HEK293 (cell line): ENCODE data around the gene PRSS56.

Source experiments
- CTCF ChIA-PET: fragments of 350-600 bp; formaldehyde crosslinking; extraction: SDS; loops from one replicate; lab custom pipeline; 2021; ENCODE audit warnings: antibody characterized with exemption; lab: Yijun Ruan, JAX
- POLR2A ChIA-PET: fragments of 300-600 bp; formaldehyde crosslinking; extraction: SDS; loops from one replicate; lab custom pipeline; 2020; ENCODE audit warnings: antibody characterized with exemption, inconsistent platforms; lab: Yijun Ruan, JAX
- H3K27ac ChIP-seq: fragments of 200-500 bp; sonication (Bioruptor generic); 2 replicates; pipeline ENCODE4 v1.5.1; 2014; ENCODE audit warnings: low read depth, low read length, control low read depth, inconsistent platforms; ENCODE audit errors: extremely low read depth
- H3K36me3 ChIP-seq, 2 experiments: fragments of 200-500 bp in 1 of 2; sonication (Bioruptor generic) in 1 of 2; 1 replicate in 1 of 2; 2 replicates in 1 of 2; pipeline ENCODE4 v1.5.1; 2014 to 2017; ENCODE audit warnings: inconsistent platforms in 2 of 2, low read length in 2 of 2; ENCODE audit not compliant: control insufficient read depth in 2 of 2, insufficient read depth in 1 of 2
- H3K4me1 ChIP-seq: fragments of 200-500 bp; sonication (Bioruptor generic); 2 replicates; pipeline ENCODE4 v1.5.1; 2014; ENCODE audit warnings: mild to moderate bottlenecking, low read length, inconsistent platforms; ENCODE audit not compliant: control insufficient read depth, insufficient read depth
- H3K4me3 ChIP-seq: 2 replicates; pipeline ENCODE4 v1.5.1; 2011; ENCODE audit warnings: low read depth, mild to moderate bottlenecking, control low read depth, low read length, moderate library complexity
- H3K9me3 ChIP-seq: fragments of 200-500 bp; sonication (Bioruptor generic); 2 replicates; pipeline ENCODE4 v1.5.1; 2014; ENCODE audit warnings: low read depth, low read length, inconsistent platforms; ENCODE audit not compliant: control insufficient read depth, insufficient read depth
- GLI4 ChIP-seq: fragments of 450-650 bp; formaldehyde crosslinking; IDR thresholded peaks from 2 replicates; pipeline ENCODE4 v1.5.1; 2016; ENCODE audit warnings: missing biosample characterization, missing genetic modification characterization
- GLIS1 ChIP-seq: fragments of 450-650 bp; formaldehyde crosslinking; IDR thresholded peaks from 2 replicates; pipeline ENCODE4 v1.5.1; 2016; ENCODE audit warnings: missing biosample characterization, missing genetic modification characterization
- GLIS2 ChIP-seq: fragments of 450-650 bp; formaldehyde crosslinking; IDR thresholded peaks from 2 replicates; pipeline ENCODE4 v1.5.1; 2016; ENCODE audit warnings: missing biosample characterization, missing genetic modification characterization
- HOXC10 ChIP-seq: sonication (generic); formaldehyde crosslinking; IDR thresholded peaks from 2 replicates; pipeline ENCODE4 v1.8.1; 2023; ENCODE audit warnings: mild to moderate bottlenecking, missing genetic modification reagents
- IKZF3 ChIP-seq: fragments of 450-650 bp; IDR thresholded peaks from 2 replicates; pipeline ENCODE4 v1.5.0; 2018; ENCODE audit warnings: missing biosample characterization, mild to moderate bottlenecking, missing genetic modification characterization, moderate library complexity
- KLF1 ChIP-seq: fragments of 450-650 bp; formaldehyde crosslinking; IDR thresholded peaks from 2 replicates; pipeline ENCODE4 v1.5.1; 2016; ENCODE audit warnings: missing biosample characterization, missing genetic modification characterization
- KLF16 ChIP-seq: fragments of 450-650 bp; formaldehyde crosslinking; IDR thresholded peaks from 2 replicates; pipeline ENCODE4 v1.5.1; 2017; ENCODE audit warnings: missing biosample characterization, missing genetic modification characterization
- RBAK ChIP-seq: fragments of 450-650 bp; formaldehyde crosslinking; IDR thresholded peaks from 2 replicates; pipeline ENCODE4 v1.5.1; 2016; ENCODE audit warnings: missing biosample characterization, missing genetic modification characterization
- ZBTB17 ChIP-seq: fragments of 450-650 bp; formaldehyde crosslinking; IDR thresholded peaks from 2 replicates; pipeline ENCODE4 v1.5.1; 2016; ENCODE audit warnings: missing biosample characterization, missing genetic modification characterization
- ZNF155 ChIP-seq: fragments of 450-650 bp; formaldehyde crosslinking; IDR thresholded peaks from 2 replicates; pipeline ENCODE4 v1.5.1; 2016; ENCODE audit warnings: missing biosample characterization, missing genetic modification characterization
- ZNF2 ChIP-seq: fragments of 450-650 bp; formaldehyde crosslinking; IDR thresholded peaks from 2 replicates; pipeline ENCODE4 v1.5.1; 2016; ENCODE audit warnings: missing biosample characterization, missing genetic modification characterization
- ZNF266 ChIP-seq: fragments of 450-650 bp; formaldehyde crosslinking; IDR thresholded peaks from 2 replicates; pipeline ENCODE4 v1.5.1; 2016; ENCODE audit warnings: missing biosample characterization, missing genetic modification characterization, low read depth
- ZNF274 ChIP-seq, 2 experiments: fragments of 200-500 bp in 1 of 2; fragments of 450-650 bp in 1 of 2; sonication (Bioruptor generic) in 1 of 2; formaldehyde crosslinking in 1 of 2; IDR thresholded peaks; 2 replicates each; pipeline versions ENCODE4 v1.5.1 to v1.6.1; 2014 to 2016; ENCODE audit warnings: borderline replicate concordance in 1 of 2, inconsistent platforms in 1 of 2, low read length in 1 of 2, missing biosample characterization in 1 of 2, missing genetic modification characterization in 1 of 2
- ZNF596 ChIP-seq: fragments of 450-650 bp; IDR thresholded peaks from 2 replicates; pipeline ENCODE4 v1.5.0; 2018; ENCODE audit warnings: missing biosample characterization, mild to moderate bottlenecking, missing genetic modification characterization, moderate library complexity
- ZNF791 ChIP-seq: fragments of 450-650 bp; formaldehyde crosslinking; IDR thresholded peaks from 2 replicates; pipeline ENCODE4 v1.5.1; 2016; ENCODE audit warnings: missing biosample characterization, missing genetic modification characterization
- ZNF843 ChIP-seq: fragments of 450-650 bp; formaldehyde crosslinking; IDR thresholded peaks from 2 replicates; pipeline ENCODE4 v1.5.1; 2016; ENCODE audit warnings: missing biosample characterization, missing genetic modification characterization
- TF ChIP-seq, protein P1 (sequence below): fragments of 450-650 bp; formaldehyde crosslinking; IDR thresholded peaks from 2 replicates; pipeline ENCODE4 v1.5.1; 2016; ENCODE audit warnings: missing biosample characterization, missing genetic modification characterization
- TF ChIP-seq, protein P2 (sequence below): fragments of 450-650 bp; formaldehyde crosslinking; IDR thresholded peaks from 2 replicates; pipeline ENCODE4 v1.5.1; 2016; ENCODE audit warnings: missing biosample characterization, missing genetic modification characterization
- TF ChIP-seq, protein P3 (sequence below): fragments of 450-650 bp; formaldehyde crosslinking; IDR thresholded peaks from 2 replicates; pipeline ENCODE4 v1.5.1; 2016; ENCODE audit warnings: missing biosample characterization, missing genetic modification characterization
- TF ChIP-seq, protein P4 (sequence below): fragments of 450-650 bp; formaldehyde crosslinking; IDR thresholded peaks from 2 replicates; pipeline ENCODE4 v1.5.1; 2016; ENCODE audit warnings: missing biosample characterization, missing genetic modification characterization

Gene PRSS56

DNA sequence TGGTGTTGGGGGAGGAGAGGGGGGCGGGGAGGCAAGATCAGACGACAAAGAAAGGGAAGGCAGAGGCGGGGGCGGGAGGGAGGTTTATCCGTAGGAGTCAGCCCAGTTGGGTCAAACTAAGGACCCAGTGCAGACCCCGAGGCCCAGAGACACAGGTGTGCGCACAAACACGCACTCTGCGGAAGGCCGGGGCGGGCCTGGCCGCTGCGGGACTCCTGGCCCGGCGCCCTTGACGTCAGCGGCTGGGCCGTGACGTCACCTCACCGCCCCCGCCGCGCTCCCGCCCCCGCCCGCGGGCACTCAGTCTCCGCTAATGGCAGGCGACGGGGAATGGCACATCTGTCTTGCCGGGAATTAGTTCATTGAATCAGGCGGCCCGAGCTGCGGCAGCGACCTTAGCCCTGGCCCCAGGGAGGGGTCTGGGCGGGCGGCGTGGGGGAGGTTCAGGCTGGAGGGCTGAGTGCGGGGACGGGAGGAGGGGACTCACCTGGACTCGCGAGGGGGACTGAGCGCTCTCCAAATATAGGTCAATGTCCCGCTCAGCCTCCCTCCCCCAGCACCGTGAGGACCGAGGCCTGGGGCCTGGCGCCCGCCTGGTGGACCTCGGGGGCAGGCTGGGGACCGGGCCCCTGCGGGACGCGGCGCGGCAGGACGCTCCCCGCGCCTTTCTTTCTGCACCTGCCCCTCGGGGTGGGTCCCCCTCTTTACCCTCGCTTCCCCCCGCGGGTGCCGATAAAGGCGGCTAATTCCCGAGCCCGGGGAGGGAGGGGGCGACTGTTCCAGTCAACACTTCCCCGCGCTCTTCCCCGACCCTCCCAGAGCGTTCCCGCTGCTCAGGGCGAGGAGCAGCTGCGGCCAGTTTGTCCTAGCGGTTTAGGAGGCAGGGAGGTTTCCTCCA lies 17.0 kb upstream of the PRSS56 start:
- no peaks in the 10 kb centered on the region for H3K36me3 ChIP-seq
- ChIA-PET CTCF (no interaction called here), POLR2A (no interaction called here)
- H3K9me3 ChIP-seq, result no peaks in the 10 kb centered on the region
- no peak for TF ChIP-seq RBAK (tag by site-specific recombination)
- TF ChIP-seq, protein P1, sequence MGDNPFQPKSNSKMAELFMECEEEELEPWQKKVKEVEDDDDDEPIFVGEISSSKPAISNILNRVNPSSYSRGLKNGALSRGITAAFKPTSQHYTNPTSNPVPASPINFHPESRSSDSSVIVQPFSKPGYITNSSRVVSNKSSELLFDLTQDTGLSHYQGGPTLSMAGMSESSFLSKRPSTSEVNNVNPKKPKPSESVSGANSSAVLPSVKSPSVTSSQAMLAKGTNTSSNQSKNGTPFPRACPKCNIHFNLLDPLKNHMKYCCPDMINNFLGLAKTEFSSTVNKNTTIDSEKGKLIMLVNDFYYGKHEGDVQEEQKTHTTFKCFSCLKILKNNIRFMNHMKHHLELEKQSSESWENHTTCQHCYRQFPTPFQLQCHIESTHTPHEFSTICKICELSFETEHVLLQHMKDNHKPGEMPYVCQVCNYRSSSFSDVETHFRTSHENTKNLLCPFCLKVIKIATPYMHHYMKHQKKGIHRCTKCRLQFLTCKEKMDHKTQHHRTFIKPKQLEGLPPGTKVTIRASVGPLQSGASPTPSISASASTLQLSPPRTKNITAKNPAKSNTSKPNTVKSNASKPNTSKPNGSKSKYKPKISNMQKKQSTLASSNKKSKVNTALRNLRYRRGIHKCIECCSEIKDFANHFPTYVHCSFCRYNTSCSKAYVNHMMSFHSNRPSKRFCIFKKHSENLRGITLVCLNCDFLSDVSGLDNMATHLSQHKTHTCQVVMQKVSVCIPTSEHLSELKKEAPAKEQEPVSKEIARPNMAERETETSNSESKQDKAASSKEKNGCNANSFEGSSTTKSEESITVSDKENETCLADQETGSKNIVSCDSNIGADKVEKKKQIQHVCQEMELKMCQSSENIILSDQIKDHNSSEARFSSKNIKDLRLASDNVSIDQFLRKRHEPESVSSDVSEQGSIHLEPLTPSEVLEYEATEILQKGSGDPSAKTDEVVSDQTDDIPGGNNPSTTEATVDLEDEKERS, result no peak
- no peak for TF ChIP-seq HOXC10 (CRISPR knock-in tag)
- TF ChIP-seq ZNF596 (tag by site-specific recombination), result no peak
- TF ChIP-seq GLIS2 (tag by site-specific recombination), result no peak
- TF ChIP-seq KLF1, result no peak
- TF ChIP-seq ZBTB17, result no peak
- no peak for TF ChIP-seq GLIS1
- no peak for TF ChIP-seq ZNF155 (tag by site-specific recombination)
- H3K27ac ChIP-seq, result no peak overlapping the region
- H3K4me3 ChIP-seq, result peak overlapping the region; percentile 30
- H3K4me1 ChIP-seq, result no peaks in the 10 kb centered on the region

DNA sequence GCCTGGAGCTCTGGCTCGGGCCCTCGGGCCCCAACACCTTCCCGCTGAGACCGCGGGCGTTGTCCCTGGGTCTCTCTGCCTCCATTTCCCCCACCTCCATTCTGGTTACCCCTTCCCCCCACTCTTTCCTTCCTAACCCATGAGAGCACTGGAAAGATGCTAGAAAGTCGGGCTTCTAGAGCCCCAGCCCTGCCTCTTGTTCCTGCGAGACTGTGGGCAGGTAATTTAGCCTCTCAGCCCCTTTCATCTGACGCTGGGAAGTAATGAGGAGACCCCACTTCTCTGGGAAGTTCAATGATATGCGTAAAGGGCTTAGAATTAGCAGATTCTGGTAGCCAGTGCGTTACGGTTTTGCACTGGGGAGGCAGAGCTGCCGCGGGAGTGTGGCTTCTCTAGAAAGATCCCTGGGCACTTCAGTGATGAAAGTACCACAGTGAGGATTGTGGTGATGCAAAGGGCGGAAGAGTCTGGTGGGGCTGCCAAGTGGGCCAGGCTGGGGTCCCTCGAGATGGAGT lies 16.3 kb upstream of the PRSS56 start:
- ChIA-PET CTCF (interaction anchor here (1.1 kb wide), 1 partner anchor 652 kb away, joined by 3 read pairs; no protein-coding TSS in a partner anchor), POLR2A (no interaction called here)
- H3K36me3 ChIP-seq, result no peaks in the 10 kb centered on the region
- no peaks in the 10 kb centered on the region for H3K9me3 ChIP-seq
- H3K4me3 ChIP-seq, result no peak overlapping the region
- TF ChIP-seq ZNF791 (tag by site-specific recombination) (no peak), ZNF2 (no peak), ZNF843 (tag by site-specific recombination) (no peak), KLF16 (no peak), IKZF3 (tag by site-specific recombination) (no peak), GLI4 (tag by site-specific recombination) (no peak), RBAK (tag by site-specific recombination) (no peak), GLIS2 (tag by site-specific recombination) (no peak), ZNF266 (no peak), ZNF274 (IDR thresholded peaks at IDR 0.05; ENCODE audit: low read length) (no peak), ZNF274 (tag by site-specific recombination; IDR thresholded peaks at IDR 0.05; ENCODE audit: borderline replicate concordance) (no peak)
- TF ChIP-seq, protein P2, sequence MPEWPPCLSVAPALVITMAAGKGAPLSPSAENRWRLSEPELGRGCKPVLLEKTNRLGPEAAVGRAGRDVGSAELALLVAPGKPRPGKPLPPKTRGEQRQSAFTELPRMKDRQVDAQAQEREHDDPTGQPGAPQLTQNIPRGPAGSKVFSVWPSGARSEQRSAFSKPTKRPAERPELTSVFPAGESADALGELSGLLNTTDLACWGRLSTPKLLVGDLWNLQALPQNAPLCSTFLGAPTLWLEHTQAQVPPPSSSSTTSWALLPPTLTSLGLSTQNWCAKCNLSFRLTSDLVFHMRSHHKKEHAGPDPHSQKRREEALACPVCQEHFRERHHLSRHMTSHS (tag by site-specific recombination), result no peak
- TF ChIP-seq, protein P3, sequence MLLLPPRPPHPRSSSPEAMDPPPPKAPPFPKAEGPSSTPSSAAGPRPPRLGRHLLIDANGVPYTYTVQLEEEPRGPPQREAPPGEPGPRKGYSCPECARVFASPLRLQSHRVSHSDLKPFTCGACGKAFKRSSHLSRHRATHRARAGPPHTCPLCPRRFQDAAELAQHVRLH, result no peak
- TF ChIP-seq, protein P1, result no peak
- TF ChIP-seq, protein P4, sequence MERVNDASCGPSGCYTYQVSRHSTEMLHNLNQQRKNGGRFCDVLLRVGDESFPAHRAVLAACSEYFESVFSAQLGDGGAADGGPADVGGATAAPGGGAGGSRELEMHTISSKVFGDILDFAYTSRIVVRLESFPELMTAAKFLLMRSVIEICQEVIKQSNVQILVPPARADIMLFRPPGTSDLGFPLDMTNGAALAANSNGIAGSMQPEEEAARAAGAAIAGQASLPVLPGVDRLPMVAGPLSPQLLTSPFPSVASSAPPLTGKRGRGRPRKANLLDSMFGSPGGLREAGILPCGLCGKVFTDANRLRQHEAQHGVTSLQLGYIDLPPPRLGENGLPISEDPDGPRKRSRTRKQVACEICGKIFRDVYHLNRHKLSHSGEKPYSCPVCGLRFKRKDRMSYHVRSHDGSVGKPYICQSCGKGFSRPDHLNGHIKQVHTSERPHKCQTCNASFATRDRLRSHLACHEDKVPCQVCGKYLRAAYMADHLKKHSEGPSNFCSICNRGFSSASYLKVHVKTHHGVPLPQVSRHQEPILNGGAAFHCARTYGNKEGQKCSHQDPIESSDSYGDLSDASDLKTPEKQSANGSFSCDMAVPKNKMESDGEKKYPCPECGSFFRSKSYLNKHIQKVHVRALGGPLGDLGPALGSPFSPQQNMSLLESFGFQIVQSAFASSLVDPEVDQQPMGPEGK (tag by site-specific recombination), result no peak
- TF ChIP-seq, all 188 proteins: peak for 0
- Histone ChIP-seq H3K4me1 (no peaks in the 10 kb centered on the region), H3K27ac (no peak overlapping the region)
